Measurements from ENCODE around the gene RNF217.

Gene RNF217

GRCh38 chr6:125053809-125054208 lies 91.6 kb downstream of the RNF217 start:
- FAIRE-seq (peak; percentile 46), DNase-seq (ENCODE audit: insufficient read length, low spot score) (no peak)
- TF ChIP-seq, protein P1, sequence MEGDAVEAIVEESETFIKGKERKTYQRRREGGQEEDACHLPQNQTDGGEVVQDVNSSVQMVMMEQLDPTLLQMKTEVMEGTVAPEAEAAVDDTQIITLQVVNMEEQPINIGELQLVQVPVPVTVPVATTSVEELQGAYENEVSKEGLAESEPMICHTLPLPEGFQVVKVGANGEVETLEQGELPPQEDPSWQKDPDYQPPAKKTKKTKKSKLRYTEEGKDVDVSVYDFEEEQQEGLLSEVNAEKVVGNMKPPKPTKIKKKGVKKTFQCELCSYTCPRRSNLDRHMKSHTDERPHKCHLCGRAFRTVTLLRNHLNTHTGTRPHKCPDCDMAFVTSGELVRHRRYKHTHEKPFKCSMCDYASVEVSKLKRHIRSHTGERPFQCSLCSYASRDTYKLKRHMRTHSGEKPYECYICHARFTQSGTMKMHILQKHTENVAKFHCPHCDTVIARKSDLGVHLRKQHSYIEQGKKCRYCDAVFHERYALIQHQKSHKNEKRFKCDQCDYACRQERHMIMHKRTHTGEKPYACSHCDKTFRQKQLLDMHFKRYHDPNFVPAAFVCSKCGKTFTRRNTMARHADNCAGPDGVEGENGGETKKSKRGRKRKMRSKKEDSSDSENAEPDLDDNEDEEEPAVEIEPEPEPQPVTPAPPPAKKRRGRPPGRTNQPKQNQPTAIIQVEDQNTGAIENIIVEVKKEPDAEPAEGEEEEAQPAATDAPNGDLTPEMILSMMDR (IDR thresholded peaks at IDR 0.05; ENCODE audit: insufficient read depth, missing control alignments): no peak

- TF ChIP-seq, protein P1 (IDR thresholded peaks at IDR 0.05; ENCODE audit: insufficient read depth, missing control alignments): no peak
- DNase-seq (ENCODE audit: insufficient read length, low spot score) (no peak), FAIRE-seq (no peak)
Observed at GRCh38 chr6:125054331-125054730, 92.1 kb downstream of the RNF217 start.

DNA sequence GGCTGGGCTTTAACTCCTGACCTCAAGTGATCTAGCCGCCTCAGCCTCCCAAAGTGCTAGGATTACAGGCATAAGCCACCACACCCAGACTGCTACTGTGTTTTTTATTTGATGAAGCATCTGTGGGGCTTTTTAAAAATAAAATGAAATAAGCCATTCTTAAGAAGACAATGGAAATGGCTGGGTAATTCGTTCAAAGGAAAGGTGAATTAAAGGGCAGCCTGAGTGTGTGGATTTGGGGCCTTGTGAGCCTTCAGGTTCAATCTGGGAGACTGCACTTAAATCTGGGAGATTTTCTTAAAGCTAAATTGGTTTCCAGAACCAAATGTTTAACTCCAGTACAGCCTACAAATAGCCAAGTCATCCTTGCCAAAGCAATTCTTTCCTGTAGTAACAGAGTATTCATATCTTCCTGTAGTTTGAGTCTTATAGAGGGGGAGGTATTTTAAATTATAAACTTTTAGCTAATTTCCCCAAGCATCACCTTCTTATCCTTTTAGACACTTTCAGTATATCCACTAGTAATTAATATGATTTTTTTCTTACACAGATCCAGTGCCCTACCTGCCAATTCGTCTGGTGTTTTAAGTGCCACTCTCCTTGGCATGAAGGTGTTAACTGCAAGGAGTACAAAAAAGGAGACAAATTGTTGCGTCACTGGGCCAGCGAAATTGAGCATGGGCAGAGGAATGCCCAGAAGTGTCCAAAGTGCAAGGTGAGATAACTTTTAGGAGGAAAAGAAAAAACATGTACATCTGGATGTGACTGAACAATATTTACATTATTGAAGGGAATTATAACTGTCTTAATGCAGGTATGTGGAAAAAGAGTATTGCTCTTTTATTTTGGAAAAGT lies 95.4 kb downstream of the RNF217 start:
- FAIRE-seq (peak; percentile 85), DNase-seq (ENCODE audit: insufficient read length, low spot score) (no peak)
- TF ChIP-seq, protein P1 (IDR thresholded peaks at IDR 0.05; ENCODE audit: insufficient read depth, missing control alignments): no peak

- TF ChIP-seq, protein P1 (IDR thresholded peaks at IDR 0.05; ENCODE audit: insufficient read depth, missing control alignments): no peak
- DNase-seq (ENCODE audit: insufficient read length, low spot score): no peak
- FAIRE-seq: peak; percentile 88
Observed at GRCh38 chr6:125058546-125058945, 96.3 kb downstream of the RNF217 start.

DNA sequence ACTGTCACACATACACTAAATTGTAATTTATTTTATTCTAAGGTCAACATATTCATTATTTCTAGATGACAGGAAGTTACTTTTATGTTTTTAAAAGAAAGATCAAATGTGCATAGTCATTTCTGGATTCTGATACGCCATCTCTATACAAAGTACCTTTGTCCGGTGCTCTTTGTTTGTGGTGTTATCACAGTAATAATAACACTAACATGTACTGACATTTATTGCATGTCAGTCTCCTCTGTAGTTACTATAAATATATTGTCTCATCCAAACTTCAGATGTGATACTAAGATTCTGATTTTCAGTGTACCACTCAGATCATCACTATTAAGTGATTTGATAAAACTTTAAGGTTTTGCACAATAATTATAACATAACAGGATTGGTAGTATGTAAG lies 101.1 kb downstream of the RNF217 start:
- TF ChIP-seq, protein P1 (IDR thresholded peaks at IDR 0.05; ENCODE audit: insufficient read depth, missing control alignments): no peak
- no peak for FAIRE-seq
- DNase-seq (ENCODE audit: insufficient read length, low spot score): no peak

DNA sequence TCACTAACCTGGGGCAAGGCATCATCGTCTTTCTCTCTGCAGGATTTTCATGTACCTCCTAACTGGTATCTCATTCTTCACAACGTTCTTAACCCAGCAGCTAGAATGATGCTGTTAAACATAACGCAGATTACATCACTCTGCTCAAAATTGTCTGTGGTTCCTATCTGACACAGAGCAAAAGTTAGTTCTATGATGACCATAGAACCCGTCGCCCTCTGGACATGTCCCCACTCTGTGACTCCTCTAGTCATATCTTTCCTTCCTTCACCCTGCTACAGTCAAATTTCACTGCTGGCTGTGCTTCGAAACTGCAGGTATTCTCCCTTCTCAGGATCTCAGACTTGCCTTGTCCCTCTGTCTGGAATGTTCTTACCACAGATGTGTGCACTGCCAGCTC lies 103.9 kb downstream of the RNF217 start:
- TF ChIP-seq, protein P1 (IDR thresholded peaks at IDR 0.05; ENCODE audit: insufficient read depth, missing control alignments): no peak
- no peak for FAIRE-seq
- no peak for DNase-seq (ENCODE audit: insufficient read length, low spot score)

GRCh38 chr6:125066964-125067363 lies 104.7 kb downstream of the RNF217 start:
- TF ChIP-seq, protein P1 (IDR thresholded peaks at IDR 0.05; ENCODE audit: insufficient read depth, missing control alignments): no peak
- FAIRE-seq (no peak), DNase-seq (ENCODE audit: insufficient read length, low spot score) (no peak)
